IPS-NIHi11 (cell line): ENCODE measurements around the gene NSF.
"Not testable (repeated sequence)": the region's sequence is repeated elsewhere in the genome, so short reads cannot be mapped to it uniquely, and the experiment has no call there.

ENCODE experiments used
- DNase-seq: peaks from one replicate; pipeline ENCODE4 v3.0.0; 2012; ENCODE audit warnings: mixed read lengths, low spot score

The NSF gene

GRCh38 chr17:46628753-46629436 lies 38.4 kb downstream of the NSF start:
- not testable (repeated sequence) for DNase-seq

GRCh38 chr17:46632146-46632545 lies 41.7 kb downstream of the NSF start:
- DNase-seq, result not testable (repeated sequence)

- DNase-seq, result not testable (repeated sequence)
Measured at GRCh38 chr17:46634844-46635243, 44.4 kb downstream of the NSF start.

- DNase-seq, result not testable (repeated sequence)
Measured at GRCh38 chr17:46641861-46642656, 51.6 kb downstream of the NSF start.

GRCh38 chr17:46647251-46647650 lies 56.8 kb downstream of the NSF start:
- DNase-seq, result not testable (repeated sequence)

- DNase-seq, result not testable (repeated sequence)
Measured at GRCh38 chr17:46647688-46648278, 57.3 kb downstream of the NSF start.

- DNase-seq, result not testable (repeated sequence)
Measured at GRCh38 chr17:46649246-46649645, 58.8 kb downstream of the NSF start.

GRCh38 chr17:46652024-46652643 lies 61.7 kb downstream of the NSF start:
- DNase-seq, result not testable (repeated sequence)

- DNase-seq, result not testable (repeated sequence)
Measured at GRCh38 chr17:46658235-46658634, 67.8 kb downstream of the NSF start.

GRCh38 chr17:46659702-46660101 lies 69.2 kb downstream of the NSF start:
- not testable (repeated sequence) for DNase-seq

- not testable (repeated sequence) for DNase-seq
Measured at GRCh38 chr17:46663123-46663522, 72.7 kb downstream of the NSF start.

- not testable (repeated sequence) for DNase-seq
Measured at GRCh38 chr17:46663552-46663951, 73.1 kb downstream of the NSF start.

- not testable (repeated sequence) for DNase-seq
Measured at GRCh38 chr17:46665969-46666368, 75.5 kb downstream of the NSF start.

- not testable (repeated sequence) for DNase-seq
Measured at GRCh38 chr17:46670789-46671188, 80.3 kb downstream of the NSF start.

GRCh38 chr17:46672777-46673176 lies 82.3 kb downstream of the NSF start:
- DNase-seq, result not testable (repeated sequence)

GRCh38 chr17:46677819-46678218 lies 87.3 kb downstream of the NSF start:
- not testable (repeated sequence) for DNase-seq

- not testable (repeated sequence) for DNase-seq
Measured at GRCh38 chr17:46683653-46684052, 93.2 kb downstream of the NSF start.

- not testable (repeated sequence) for DNase-seq
Measured at GRCh38 chr17:46685284-46685683, 94.8 kb downstream of the NSF start.

GRCh38 chr17:46692196-46692595 lies 101.7 kb downstream of the NSF start:
- not testable (repeated sequence) for DNase-seq

- DNase-seq, result not testable (repeated sequence)
Measured at GRCh38 chr17:46693283-46693682, 102.8 kb downstream of the NSF start.

- not testable (repeated sequence) for DNase-seq
Measured at GRCh38 chr17:46696522-46696921, 106.1 kb downstream of the NSF start.

- not testable (repeated sequence) for DNase-seq
Measured at GRCh38 chr17:46699014-46699413, 108.5 kb downstream of the NSF start.
